Measurements from ENCODE around the gene CELA2B.

CELA2B gene

DNA sequence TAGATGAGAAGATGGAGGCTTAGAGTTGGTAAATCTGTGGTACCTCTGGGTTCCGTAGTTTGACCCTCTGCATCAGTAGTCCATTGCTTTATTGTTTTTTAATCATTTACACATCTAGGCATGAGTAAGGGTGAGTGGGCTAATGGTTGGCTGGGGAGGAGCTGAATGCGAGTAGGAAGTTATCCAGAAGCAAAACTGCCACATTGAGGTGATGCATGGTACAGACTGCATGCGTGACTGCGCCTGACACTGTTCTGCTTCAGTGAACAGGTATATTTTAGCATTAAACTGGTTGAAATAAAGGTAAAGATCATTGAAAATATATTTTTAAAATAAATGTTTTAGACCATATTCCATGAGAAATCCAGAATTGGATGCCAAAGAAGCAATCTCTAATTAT is 55.1 kb downstream of the CELA2B start:
- no peak for DNase-seq

DNA sequence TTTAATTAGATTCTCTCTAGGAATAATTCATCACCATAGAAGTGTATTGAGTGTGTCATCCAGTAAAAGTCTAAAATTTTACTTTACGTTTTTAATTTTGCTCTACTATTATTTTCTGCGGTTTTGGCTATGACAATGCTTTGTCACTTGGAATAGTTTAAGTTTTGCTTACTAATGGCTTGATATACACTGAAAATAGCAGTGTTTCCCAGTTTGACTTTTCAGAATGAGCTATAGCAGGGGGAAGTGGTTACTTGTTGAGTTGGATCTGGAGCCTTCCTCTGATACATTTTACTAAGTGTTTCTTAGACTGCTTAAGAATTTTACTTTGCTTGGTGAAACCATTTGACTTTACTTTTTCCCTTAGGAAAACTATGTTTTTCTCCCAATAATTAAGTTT is 55.8 kb downstream of the CELA2B start:
- no peak for DNase-seq

DNA sequence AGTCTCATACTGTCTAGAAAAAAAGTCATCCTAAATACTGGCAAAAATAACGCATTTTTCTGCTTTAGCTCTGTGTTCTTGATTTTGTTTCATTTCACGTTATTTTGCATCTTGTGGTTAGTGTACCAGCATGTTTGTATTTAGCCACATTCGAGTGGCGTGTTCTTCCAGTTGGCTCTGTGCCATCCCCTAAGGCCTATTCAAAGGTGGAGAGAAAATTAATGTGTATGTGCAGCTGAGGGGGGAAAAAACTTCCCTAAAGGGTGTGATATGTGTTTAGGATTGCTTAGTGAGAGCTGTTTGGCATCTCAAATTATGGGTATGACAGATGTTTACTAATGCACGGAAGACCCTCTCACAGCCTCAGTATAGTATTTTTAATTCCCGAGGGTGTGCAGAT is 62.9 kb downstream of the CELA2B start:
- no peak for DNase-seq

DNA sequence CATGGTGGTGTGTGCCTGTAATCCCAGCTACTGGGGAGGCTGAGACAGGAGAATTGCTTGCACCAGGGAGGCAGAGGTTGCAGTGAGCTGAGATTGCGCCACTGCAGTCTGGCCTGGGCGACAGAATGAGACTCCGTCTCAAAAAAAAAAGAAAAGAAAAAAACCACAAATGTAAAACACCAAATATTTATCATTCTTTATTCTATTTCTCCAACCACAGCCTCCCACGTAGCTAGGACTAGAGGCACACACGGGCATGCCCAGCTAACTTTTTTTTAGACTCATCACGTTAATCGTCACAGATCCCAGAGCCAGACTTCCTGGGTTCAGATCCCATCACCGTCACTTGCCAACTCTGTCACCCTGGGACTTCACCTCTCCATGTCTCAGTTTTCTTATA is 64.3 kb downstream of the CELA2B start:
- DNase-seq = no peak
